RWPE2 (cell line): Measurements from ENCODE around the gene GAS2.

Experiments
- ATAC-seq: fragments of 200-7000 bp; cut with Tn5 transposase; 3 replicates; pipeline ENCODE4 v1.9.1; 2021; ENCODE audit warnings: low read depth
- DNase-seq: peaks from one replicate; pipeline ENCODE4 v3.0.0-alpha.2; 2020; ENCODE audit warnings: low spot score
- H3K27ac ChIP-seq: fragments of 450-650 bp; 2 replicates; pipeline ENCODE4 v1.5.1; 2017; ENCODE audit warnings: mild to moderate bottlenecking; ENCODE audit not compliant: poor library complexity, severe bottlenecking
- H3K27me3 ChIP-seq: fragments of 250-450 bp; sonication (Bioruptor Pico); 2 replicates; pipeline ENCODE4 v1.5.1; 2021; ENCODE audit warnings: mild to moderate bottlenecking, moderate library complexity; ENCODE audit not compliant: insufficient read depth, poor library complexity, severe bottlenecking
- H3K36me3 ChIP-seq: fragments of 250-450 bp; sonication (Bioruptor Pico); 2 replicates; pipeline ENCODE4 v1.5.1; 2020; ENCODE audit warnings: low read depth, mild to moderate bottlenecking, moderate library complexity
- H3K4me1 ChIP-seq: fragments of 250-450 bp; sonication (Bioruptor Pico); 2 replicates; pipeline ENCODE4 v1.5.1; 2021; ENCODE audit warnings: mild to moderate bottlenecking, moderate library complexity; ENCODE audit not compliant: insufficient read depth, poor library complexity, severe bottlenecking
- H3K4me3 ChIP-seq: fragments of 250-450 bp; sonication (Bioruptor Pico); 2 replicates; pipeline ENCODE4 v1.5.1; 2021; ENCODE audit warnings: mild to moderate bottlenecking, moderate library complexity; ENCODE audit not compliant: severe bottlenecking
- H3K9me3 ChIP-seq: fragments of 250-450 bp; sonication (Bioruptor Pico); 2 replicates; pipeline ENCODE4 v1.5.1; 2021; ENCODE audit warnings: mild to moderate bottlenecking, moderate library complexity; ENCODE audit not compliant: severe bottlenecking
- CTCF ChIP-seq: fragments of 450-650 bp; IDR thresholded peaks from one replicate; pipeline ENCODE4 v1.5.1; 2017; ENCODE audit warnings: mild to moderate bottlenecking, moderate library complexity; ENCODE audit not compliant: poor library complexity, severe bottlenecking

Gene GAS2

GRCh38 chr11:22734628-22735345 lies 68.4 kb downstream of the GAS2 start:
- no peak for ATAC-seq
- Histone ChIP-seq H3K27ac (no peak overlapping the region), H3K4me1 (no peaks in the 10 kb centered on the region), H3K9me3 (no peaks in the 10 kb centered on the region), H3K27me3 (peaks cover 5% of the 10 kb centered on the region), H3K36me3 (no peaks in the 10 kb centered on the region), H3K4me3 (no peak overlapping the region)
- no peak for TF ChIP-seq CTCF
- DNase-seq, result no peak

- Histone ChIP-seq H3K9me3 (no peaks in the 10 kb centered on the region), H3K36me3 (no peaks in the 10 kb centered on the region), H3K4me1 (no peaks in the 10 kb centered on the region), H3K4me3 (no peak overlapping the region), H3K27me3 (peaks cover 7% of the 10 kb centered on the region), H3K27ac (no peak overlapping the region)
- no peak for DNase-seq
- TF ChIP-seq CTCF, result no peak
- no peak for ATAC-seq
Measured at GRCh38 chr11:22742157-22742613, 75.8 kb downstream of the GAS2 start.

- H3K4me1 ChIP-seq, result no peaks in the 10 kb centered on the region
- TF ChIP-seq CTCF, result no peak
- H3K9me3 ChIP-seq, result no peaks in the 10 kb centered on the region
- H3K36me3 ChIP-seq, result no peaks in the 10 kb centered on the region
- no peak overlapping the region for H3K27ac ChIP-seq
- no peak for ATAC-seq
- DNase-seq, result no peak
- peaks cover 10% of the 10 kb centered on the region for H3K27me3 ChIP-seq
- no peak overlapping the region for H3K4me3 ChIP-seq
Measured at GRCh38 chr11:22749536-22749935, 83.1 kb downstream of the GAS2 start.

- H3K4me1 ChIP-seq, result no peaks in the 10 kb centered on the region
- ATAC-seq (no peak), DNase-seq (no peak)
- TF ChIP-seq CTCF, result no peak
- H3K27me3 ChIP-seq, result peaks cover 8% of the 10 kb centered on the region
- no peak overlapping the region for H3K4me3 ChIP-seq
- H3K36me3 ChIP-seq, result no peaks in the 10 kb centered on the region
- no peak overlapping the region for H3K27ac ChIP-seq
- H3K9me3 ChIP-seq, result no peaks in the 10 kb centered on the region
Measured at GRCh38 chr11:22752908-22753310, 86.5 kb downstream of the GAS2 start.

GRCh38 chr11:22753416-22753815 lies 87.0 kb downstream of the GAS2 start:
- no peak for ATAC-seq
- Histone ChIP-seq H3K4me3 (no peak overlapping the region), H3K27ac (no peak overlapping the region), H3K36me3 (no peaks in the 10 kb centered on the region), H3K4me1 (no peaks in the 10 kb centered on the region), H3K9me3 (no peaks in the 10 kb centered on the region), H3K27me3 (peaks cover 8% of the 10 kb centered on the region)
- no peak for TF ChIP-seq CTCF
- no peak for DNase-seq
